Fibroblast of lung (primary cell): ENCODE data around the gene KLHL36. TPM values are rescaled to one million over a fixed set of nuclear protein-coding genes. Genes with fewer than 3 reads are reported as not detected.
"Not testable (repeated sequence)": the region's sequence is repeated elsewhere in the genome, so short reads cannot be mapped to it uniquely, and the experiment has no call there.

Experiments used
- DNase-seq, 2 donors: peaks; one replicate each; pipeline versions ENCODE4 v3.0.0 to v3.0.0-alpha.2; 2010; ENCODE audit warnings: low read depth in 2 of 2
- H2AFZ ChIP-seq: 2 replicates; pipeline ENCODE4 v1.5.1; 2012; ENCODE audit warnings: low read length, control low read depth, inconsistent platforms
- H3K27ac ChIP-seq: 2 replicates; pipeline ENCODE4 v1.5.1; 2011; ENCODE audit warnings: low read length, control low read depth; ENCODE audit not compliant: insufficient read depth
- H3K27me3 ChIP-seq: 2 replicates; pipeline ENCODE4 v1.5.1; 2011; ENCODE audit warnings: mild to moderate bottlenecking, low read length; ENCODE audit not compliant: control insufficient read depth, insufficient read depth
- H3K36me3 ChIP-seq: 2 replicates; pipeline ENCODE4 v1.5.1; 2011; ENCODE audit warnings: low read length; ENCODE audit not compliant: control insufficient read depth, insufficient read depth
- H3K4me1 ChIP-seq: 2 replicates; pipeline ENCODE4 v1.5.1; 2011; ENCODE audit warnings: low read length; ENCODE audit not compliant: control insufficient read depth, insufficient read depth; ENCODE audit errors: extremely low read depth
- H3K4me2 ChIP-seq: 2 replicates; pipeline ENCODE4 v1.5.1; 2011; ENCODE audit warnings: low read length, control low read depth; ENCODE audit not compliant: insufficient read depth; ENCODE audit errors: extremely low read depth
- H3K4me3 ChIP-seq, 4 experiments: fragments of 200-600 bp in 1 of 4; sonication (generic) in 1 of 4; replicated peaks in 1 of 4; 2 replicates each; pipeline ENCODE4 v1.5.1; 2011 to 2016; ENCODE audit warnings: low read length in 4 of 4, low read depth in 3 of 4, mild to moderate bottlenecking in 3 of 4, control low read depth in 2 of 4, inconsistent platforms in 1 of 4, mixed read lengths in 1 of 4; ENCODE audit not compliant: insufficient read depth in 1 of 4; ENCODE audit errors: control extremely low read depth in 1 of 4
- H3K79me2 ChIP-seq: 2 replicates; pipeline ENCODE4 v1.5.1; 2012; ENCODE audit warnings: mild to moderate bottlenecking, low read length, inconsistent platforms; ENCODE audit not compliant: control insufficient read depth, insufficient read depth
- H3K9ac ChIP-seq: 2 replicates; pipeline ENCODE4 v1.5.1; 2011; ENCODE audit warnings: mild to moderate bottlenecking, low read length, control low read depth; ENCODE audit not compliant: insufficient read depth
- H3K9me3 ChIP-seq: 2 replicates; pipeline ENCODE4 v1.5.1; 2012; ENCODE audit warnings: low read depth, low read length; ENCODE audit not compliant: control insufficient read depth, insufficient read depth
- H4K20me1 ChIP-seq: 2 replicates; pipeline ENCODE4 v1.5.1; 2011; ENCODE audit warnings: low read length; ENCODE audit not compliant: control insufficient read depth, insufficient read depth; ENCODE audit errors: extremely low read depth
- EZH2 ChIP-seq: IDR thresholded peaks from 2 replicates; pipeline ENCODE4 v1.5.1; 2012; ENCODE audit warnings: low read length, control low read depth, mild to moderate bottlenecking; ENCODE audit errors: missing control alignments
- polyA plus RNA-seq, 2 donors: library from polyadenylated mRNA; depleted of rRNA in 1 of 2; stranded (reverse) in 1 of 2; unstranded in 1 of 2; fragments of >200 nt; gene quantifications; 2 replicates each; pipeline ENCODE4 v1.2.1, GENCODE V29; 2011 to 2012; ENCODE audit warnings: missing spikeins in 1 of 2
- total RNA-seq: library from RNA; depleted of rRNA; stranded (reverse); fragments of >200 nt; gene quantifications from 2 replicates; pipeline ENCODE4 v1.2.1, GENCODE V29; 2014
- TF ChIP-seq, protein P1 (sequence below), 2 donors: IDR thresholded peaks in 1 of 2; conservative IDR thresholded peaks in 1 of 2; 1 replicate in 1 of 2; 2 replicates in 1 of 2; pipeline ENCODE4 v1.5.1; 2011 to 2012; ENCODE audit warnings: low read length in 2 of 2, control low read depth in 1 of 2, inconsistent platforms in 1 of 2, low read depth in 1 of 2, mild to moderate bottlenecking in 1 of 2

KLHL36 gene
- total and polyA plus RNA-seq, 2 donors (not counting 1 experiment from before 2014, with no cell fraction given): 29.7 to 83.1 TPM

GRCh38 chr16:84690088-84690819, 41.9 kb downstream of the KLHL36 start:
- no peak overlapping the region for H3K9ac ChIP-seq

DNA sequence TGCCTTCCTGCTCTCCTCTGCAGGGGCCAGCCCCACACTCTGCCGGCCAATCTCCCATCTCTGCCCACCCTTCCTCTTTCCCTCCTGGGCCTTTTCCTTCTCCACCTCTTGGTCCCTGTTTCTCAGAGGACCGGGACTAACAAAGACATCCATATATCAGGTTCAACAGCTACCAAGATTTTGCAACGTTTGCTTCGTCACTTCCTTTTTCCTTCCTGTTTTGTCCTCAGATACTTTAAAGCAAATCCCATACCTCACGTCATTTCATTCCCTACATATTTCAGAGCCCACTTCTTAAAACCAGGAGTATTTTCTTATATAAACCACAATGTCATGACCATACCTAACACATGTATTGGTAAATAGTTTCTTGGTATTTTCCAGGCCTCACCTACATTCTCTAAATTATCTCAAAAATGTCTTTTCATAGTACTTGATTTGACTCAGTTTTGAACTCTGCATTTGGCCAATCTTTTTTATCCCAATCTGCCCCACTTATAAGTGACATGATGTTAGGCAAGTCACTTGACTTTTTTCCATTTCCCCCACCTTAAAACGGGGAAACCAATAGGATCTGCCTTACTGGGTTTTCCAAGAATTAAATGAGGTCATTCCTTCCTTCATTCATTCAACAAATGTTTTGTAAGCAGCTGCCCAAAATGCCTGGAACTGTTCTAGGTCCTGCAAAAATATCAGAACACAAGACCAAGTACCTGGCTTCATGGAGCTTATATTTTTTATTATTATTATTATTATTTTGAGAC, 44.3 kb downstream of the KLHL36 start:
- no peaks in the 10 kb centered on the region for H3K79me2 ChIP-seq
- no peak overlapping the region for H2AFZ ChIP-seq
- no peaks in the 10 kb centered on the region for H3K27me3 ChIP-seq
- H3K4me1 ChIP-seq: peaks cover 8% of the 10 kb centered on the region
- H3K36me3 ChIP-seq: no peaks in the 10 kb centered on the region
- DNase-seq: no peak
- no peak overlapping the region for H3K4me3 ChIP-seq
- H3K9me3 ChIP-seq: no peaks in the 10 kb centered on the region
- H3K9ac ChIP-seq: no peak overlapping the region
- TF ChIP-seq EZH2: no peak
- TF ChIP-seq, protein P1, sequence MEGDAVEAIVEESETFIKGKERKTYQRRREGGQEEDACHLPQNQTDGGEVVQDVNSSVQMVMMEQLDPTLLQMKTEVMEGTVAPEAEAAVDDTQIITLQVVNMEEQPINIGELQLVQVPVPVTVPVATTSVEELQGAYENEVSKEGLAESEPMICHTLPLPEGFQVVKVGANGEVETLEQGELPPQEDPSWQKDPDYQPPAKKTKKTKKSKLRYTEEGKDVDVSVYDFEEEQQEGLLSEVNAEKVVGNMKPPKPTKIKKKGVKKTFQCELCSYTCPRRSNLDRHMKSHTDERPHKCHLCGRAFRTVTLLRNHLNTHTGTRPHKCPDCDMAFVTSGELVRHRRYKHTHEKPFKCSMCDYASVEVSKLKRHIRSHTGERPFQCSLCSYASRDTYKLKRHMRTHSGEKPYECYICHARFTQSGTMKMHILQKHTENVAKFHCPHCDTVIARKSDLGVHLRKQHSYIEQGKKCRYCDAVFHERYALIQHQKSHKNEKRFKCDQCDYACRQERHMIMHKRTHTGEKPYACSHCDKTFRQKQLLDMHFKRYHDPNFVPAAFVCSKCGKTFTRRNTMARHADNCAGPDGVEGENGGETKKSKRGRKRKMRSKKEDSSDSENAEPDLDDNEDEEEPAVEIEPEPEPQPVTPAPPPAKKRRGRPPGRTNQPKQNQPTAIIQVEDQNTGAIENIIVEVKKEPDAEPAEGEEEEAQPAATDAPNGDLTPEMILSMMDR (conservative IDR thresholded peaks at IDR 0.05 in 1 of 2, IDR thresholded peaks at IDR 0.05 in 1 of 2; ENCODE audit: low read depth in 1 of 2, low read length in 2 of 2): no peak
- no peaks in the 10 kb centered on the region for H4K20me1 ChIP-seq
- H3K27ac ChIP-seq: no peak overlapping the region
- H3K4me2 ChIP-seq: no peak overlapping the region

More at GRCh38 chr16:84690088-84690819, 41.9 kb downstream of the KLHL36 start:
- H3K36me3 ChIP-seq: no peaks in the 10 kb centered on the region
- no peak for TF ChIP-seq EZH2
- TF ChIP-seq, protein P1 (conservative IDR thresholded peaks at IDR 0.05 in 1 of 2, IDR thresholded peaks at IDR 0.05 in 1 of 2; ENCODE audit: low read depth in 1 of 2, low read length in 2 of 2): no peak
- no peaks in the 10 kb centered on the region for H3K27me3 ChIP-seq
- peak in 1 of 2 donors; percentile 51 for DNase-seq
- no peak overlapping the region for H3K27ac ChIP-seq
- no peak overlapping the region for H3K4me3 ChIP-seq
- H3K4me2 ChIP-seq: no peak overlapping the region
- no peaks in the 10 kb centered on the region for H3K9me3 ChIP-seq
- H3K79me2 ChIP-seq: no peaks in the 10 kb centered on the region
- H2AFZ ChIP-seq: no peak overlapping the region
- no peaks in the 10 kb centered on the region for H4K20me1 ChIP-seq
- H3K4me1 ChIP-seq: peaks cover 8% of the 10 kb centered on the region

DNA sequence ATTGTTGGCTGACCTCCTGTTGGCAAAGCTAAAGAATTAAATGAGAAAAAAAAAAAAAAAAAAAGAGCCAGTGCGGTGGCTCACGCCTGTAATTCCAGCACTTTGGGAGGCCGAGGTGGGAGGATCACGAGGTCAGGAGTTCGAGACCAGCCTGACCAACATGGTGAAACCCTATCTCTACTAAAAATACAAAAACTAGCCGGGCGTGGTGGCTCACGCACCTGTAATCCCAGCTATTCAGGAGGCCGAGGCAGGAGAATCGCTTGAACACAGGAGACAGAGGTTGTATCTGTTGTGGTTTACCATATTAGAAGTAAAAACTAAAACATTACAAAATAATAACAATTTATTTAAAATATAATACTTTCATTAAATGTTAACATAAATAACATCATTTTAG, 45.6 kb downstream of the KLHL36 start:
- not testable (repeated sequence) for H3K9me3 ChIP-seq, H3K4me1 ChIP-seq, H3K79me2 ChIP-seq, DNase-seq, H3K36me3 ChIP-seq, H4K20me1 ChIP-seq, H2AFZ ChIP-seq, H3K4me3 ChIP-seq, H3K27ac ChIP-seq, H3K27me3 ChIP-seq, H3K4me2 ChIP-seq, H3K9ac ChIP-seq
